K562 treated with DMSO at 1 percent for 4 hours (cell line): ENCODE results near the gene ANAPC4. TPM values are rescaled to one million over a fixed set of nuclear protein-coding genes. Genes with fewer than 3 reads are reported as not detected.

Experiments
- total RNA-seq: library from RNA; unstranded; fragments of 300-600 nt; gene quantifications from 2 replicates; pipeline ENCODE4 v1.2.3, GENCODE V29; 2022; ENCODE audit not compliant: insufficient read depth

ANAPC4 gene
- 6.7 and 8.1 TPM in 2 replicates for total RNA-seq

GRCh38 chr4:25376754-25377571 is at the start of gene ANAPC4:
TSS of gene ANAPC4 (plus strand) at chr4:25377263. CDS start at chr4:25377428, 165 bp downstream.

Other genes starting within 250 kb of the ANAPC4 start
- 3.5 and 9.4 TPM in 2 replicates for gene SEPSECS, start 216.8 kb upstream of the ANAPC4 start, total RNA-seq
- gene PI4K2B, start 143.2 kb upstream of the ANAPC4 start, total RNA-seq: 7.9 and 9.2 TPM in 2 replicates
- gene ZCCHC4, start 64.5 kb upstream of the ANAPC4 start, total RNA-seq: 6.5 and 7.0 TPM in 2 replicates